GM12878 (cell line): ENCODE data around the gene CD79A. TPM values are rescaled to one million over a fixed set of nuclear protein-coding genes. Genes with fewer than 3 reads are reported as not detected.

Source experiments
- ATAC-seq: fragments of 200-7000 bp; cut with Tn5 transposase; 3 replicates; pipeline ENCODE4 v1.9.1; 2020; ENCODE audit warnings: mild to moderate bottlenecking, moderate library complexity
- BruUV-seq: library from RNA; stranded (reverse); fragments of 400-500 nt; replicated peaks from 2 replicates; lab custom pipeline; 2021; lab: Mats Ljungman, UMichigan
- CTCF ChIA-PET: fragments of 300-600 bp; sonication (Branson Sonifier 250); formaldehyde crosslinking; extraction: SDS; loops from one replicate; lab custom pipeline; 2021; ENCODE audit warnings: inconsistent platforms; lab: Yijun Ruan, JAX
- POLR2A ChIA-PET: fragments of 350-600 bp; formaldehyde crosslinking; extraction: SDS; loops from one replicate; lab custom pipeline; 2021; ENCODE audit warnings: inconsistent platforms; lab: Charles Lee
- RAD21 ChIA-PET: fragments of 300-600 bp; sonication (Branson Sonifier 250); formaldehyde crosslinking; loops from one replicate; lab custom pipeline; 2023; ENCODE audit warnings: antibody characterized with exemption; ENCODE audit not compliant: unreplicated experiment; lab: Charles Lee
- SMC1A ChIA-PET: fragments of 300-600 bp; sonication (Branson Sonifier 250); formaldehyde crosslinking; loops from one replicate; lab custom pipeline; 2023; ENCODE audit not compliant: unreplicated experiment, uncharacterized antibody; lab: Charles Lee
- DNase-seq: peaks from one replicate; pipeline ENCODE4 v3.0.0-alpha.2; 2011; ENCODE audit warnings: low read depth, low spot score
- FAIRE-seq: peaks from 3 replicates; lab custom pipeline; 2011; peaks lifted over from hg19 to GRCh38; lab: Jason Lieb, UNC
- H2AFZ ChIP-seq: 2 replicates; pipeline ENCODE4 v1.6.0; 2011; ENCODE audit warnings: low read depth, low read length, control low read depth; ENCODE audit not compliant: control insufficient read depth
- H3K27ac ChIP-seq: 2 replicates; pipeline ENCODE4 v1.5.1; 2011; ENCODE audit warnings: control low read depth; ENCODE audit not compliant: control insufficient read depth, insufficient read depth
- H3K27me3 ChIP-seq, 2 experiments: replicated peaks in 1 of 2; 2 replicates each; pipeline versions ENCODE4 v1.6.0 to v1.6.1; 2011; ENCODE audit warnings: low read length in 1 of 2; ENCODE audit not compliant: control insufficient read depth in 2 of 2, insufficient read depth in 2 of 2
- H3K36me3 ChIP-seq, 2 experiments: 2 replicates each; pipeline ENCODE4 v1.5.1; 2011; ENCODE audit warnings: low read length in 1 of 2; ENCODE audit not compliant: control insufficient read depth in 2 of 2, insufficient read depth in 2 of 2
- H3K4me1 ChIP-seq: 2 replicates; pipeline ENCODE4 v1.6.1; 2011; ENCODE audit warnings: mild to moderate bottlenecking, low read length, moderate library complexity, mixed read lengths; ENCODE audit not compliant: control insufficient read depth, insufficient read depth
- H3K4me2 ChIP-seq: 2 replicates; pipeline ENCODE4 v1.6.0; 2011; ENCODE audit warnings: control low read depth; ENCODE audit not compliant: control insufficient read depth, insufficient read depth
- H3K4me3 ChIP-seq: fragments of 200-600 bp; sonication (generic); 2 replicates; pipeline ENCODE4 v1.5.1; 2016
- H3K79me2 ChIP-seq: 2 replicates; pipeline ENCODE4 v1.6.0; 2011; ENCODE audit warnings: low read length; ENCODE audit not compliant: control insufficient read depth, insufficient read depth
- H3K9ac ChIP-seq: 2 replicates; pipeline ENCODE4 v1.8.0; 2011; ENCODE audit warnings: low read length, control low read depth, mixed read lengths; ENCODE audit not compliant: control insufficient read depth, insufficient read depth
- H3K9me3 ChIP-seq: replicated peaks from 3 replicates; pipeline ENCODE4 v1.5.1; 2011; ENCODE audit warnings: mild to moderate bottlenecking, low read length; ENCODE audit not compliant: control insufficient read depth, insufficient read depth
- H4K20me1 ChIP-seq: 2 replicates; pipeline ENCODE4 v1.6.0; 2011; ENCODE audit not compliant: control insufficient read depth, insufficient read depth
- IRF5 ChIP-seq: fragments of 450-650 bp; IDR thresholded peaks from 2 replicates; pipeline ENCODE4 v1.6.1; 2017; ENCODE audit warnings: borderline replicate concordance
- MXI1 ChIP-seq: fragments of 150-350 bp; IDR thresholded peaks from 2 replicates; pipeline ENCODE4 v1.6.1; 2011; ENCODE audit warnings: low read depth, mild to moderate bottlenecking, inconsistent platforms, low read length, improper control_type of control experiment
- POLR2A ChIP-seq: IDR thresholded peaks from 2 replicates; pipeline ENCODE4 v1.6.1; 2011; ENCODE audit warnings: low read depth, mild to moderate bottlenecking, low read length
- PRDM15 ChIP-seq: fragments of 450-650 bp; formaldehyde crosslinking; IDR thresholded peaks from 2 replicates; pipeline ENCODE4 v1.4.0; 2020; ENCODE audit warnings: mild to moderate bottlenecking, moderate library complexity
- RB1 ChIP-seq: fragments of 450-650 bp; formaldehyde crosslinking; IDR thresholded peaks from 2 replicates; pipeline ENCODE4 v1.6.1; 2017; ENCODE audit warnings: mild to moderate bottlenecking, borderline replicate concordance
- ZBED1 ChIP-seq: IDR thresholded peaks from 2 replicates; pipeline ENCODE4 v1.6.1; 2016; ENCODE audit warnings: borderline replicate concordance
- WGBS: methylation state at CpG from one replicate; pipeline ENCODE4 v1.1.6; 2016; ENCODE audit warnings: low lambda C conversion rate; ENCODE audit not compliant: insufficient replicate concordance, insufficient coverage; ENCODE audit errors: missing lambda C conversion rate; 5-methylcytosine and 5-hydroxymethylcytosine counted together
- in situ Hi-C: fragments of 300-500 bp; cut with MboI; formaldehyde crosslinking; loops from 9 replicates; pipeline ENCODE4 v1.14.3; 2018; ENCODE audit warnings: mixed read lengths
- intact Hi-C: fragments of 100-400 bp; cut with micrococcal nuclease; formaldehyde crosslinking; loops from one replicate; pipeline ENCODE4 v1.14.2; 2022; ENCODE audit not compliant: unreplicated experiment
- polyA plus RNA-seq, 11 experiments: library from polyadenylated mRNA; depleted of rRNA in 4 of 11; unstranded in 6 of 11; stranded (reverse) in 5 of 11; fragments of >200 nt; fragmentation: Nextera tagmentation in 4 of 11; fragmentation: Illumina TruSeq in 1 of 11; extraction: Ambion mirVana in 4 of 11; extraction: Trizol in 1 of 11; gene quantifications; 1 replicate in 1 of 11; 2 replicates in 10 of 11; pipeline versions ENCODE4 v1.2.1 to v1.2.3, GENCODE V29; 2011 to 2016; ENCODE audit warnings: inconsistent platforms in 2 of 11, missing spikeins in 2 of 11, low read depth in 1 of 11
- total RNA-seq, 4 experiments: library from RNA; depleted of rRNA in 3 of 4; stranded (reverse); fragments of >200 nt in 3 of 4; fragmentation: Illumina TruSeq in 1 of 4; extraction: Trizol in 1 of 4; gene quantifications; 2 replicates each; pipeline versions ENCODE4 v1.2.1 to v1.2.3, GENCODE V29; 2013 to 2021

CD79A gene
- total and polyA plus RNA-seq, 10 of the 15 experiments (the other 5 are each of a cell fraction or from before 2014, with no cell fraction given), result 38.8 to 414 (median 282) TPM

- Histone ChIP-seq H3K4me2 (no peak overlapping the region), H3K36me3 (peaks cover 18 to 28% of the 10 kb centered on the region in 2 experiments; a peak in 3 of 4 replicates), H3K9me3 (no peaks in the 10 kb centered on the region), H3K27ac (no peak overlapping the region), H3K4me1 (peaks cover 22% of the 10 kb centered on the region), H4K20me1 (no peaks in the 10 kb centered on the region), H2AFZ (no peak overlapping the region), H3K4me3 (no peak overlapping the region), H3K9ac (no peak overlapping the region), H3K27me3 (no peaks in the 10 kb centered on the region), H3K79me2 (peaks cover 25% of the 10 kb centered on the region)
- ChIA-PET RAD21 (no interaction called here), CTCF (interaction anchor here (10.8 kb wide), 1 partner anchor 17 kb away, joined by 136 read pairs; the partner anchor contains the start of gene CD79A), POLR2A (no interaction called here), SMC1A (interaction anchor here (0.6 to 1.6 kb wide), 3 partner anchors 17 to 1877 kb away, joined by 3 to 5 read pairs (median 3); no protein-coding TSS in a partner anchor)
- DNase-seq, result no peak
- intact Hi-C loops (no loop called here), in situ Hi-C loops (no loop called here)
- 86% methylated on average over 4 of the region's 4 CpGs for WGBS
- FAIRE-seq, result no peak
- BruUV-seq, result no TSS peak
- ATAC-seq, result no peak
- TF ChIP-seq RB1 (no peak), POLR2A (0 out of 2 replicates have a peak, but pooled peaks have one; percentile 17), PRDM15 (CRISPR knock-in tag) (no peak), MXI1 (no peak), ZBED1 (no peak), IRF5 (no peak)
Observed at GRCh38 chr19:41890936-41891335, 13.9 kb downstream of the CD79A start.
